ENCODE results near the gene ABHD14A.

The ABHD14A gene

DNA sequence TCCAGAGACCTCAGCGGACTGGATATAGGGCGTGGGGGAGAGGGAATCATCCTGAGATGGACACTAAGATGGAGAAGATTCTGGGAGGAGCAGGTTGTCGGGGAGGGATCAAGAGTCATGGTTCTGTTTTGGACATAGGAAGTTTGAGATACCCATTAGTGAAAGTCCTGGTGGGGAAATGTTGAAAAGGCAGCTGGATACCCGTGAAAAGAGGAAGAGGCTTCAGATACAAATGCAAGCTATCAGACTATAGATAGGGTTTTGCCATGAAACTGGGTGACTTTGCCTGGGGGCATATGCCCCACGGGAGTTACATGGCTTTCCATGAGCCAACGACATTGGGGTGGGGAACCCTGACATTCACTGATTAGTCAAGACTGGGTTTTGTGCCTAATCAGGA, 20.8 kb upstream of the ABHD14A start:
- Histone ChIP-seq H3K27me3 (ENCODE audit: control insufficient read depth, insufficient read depth, low read length) (no peaks in the 10 kb centered on the region), H2AFZ (no peak overlapping the region), H3K4me3 (ENCODE audit: low read depth, low read length) (no peak overlapping the region), H3K27ac (peak overlapping the region; percentile 38), H3K36me3 (ENCODE audit: control insufficient read depth, insufficient read depth, low read length) (no peaks in the 10 kb centered on the region), H3K4me2 (ENCODE audit: low read length) (no peak overlapping the region), H3K4me1 (peaks cover 15% of the 10 kb centered on the region), H3K9me3 (ENCODE audit: control insufficient read depth, low read length) (no peaks in the 10 kb centered on the region), H3K9ac (no peak overlapping the region), H3K79me2 (no peaks in the 10 kb centered on the region)
- no peak for TF ChIP-seq CTCF (IDR thresholded peaks at IDR 0.05)

- no peaks in the 10 kb centered on the region for H3K27me3 ChIP-seq (ENCODE audit: control insufficient read depth, insufficient read depth, low read length)
- H3K27ac ChIP-seq, result no peak overlapping the region
- H3K4me3 ChIP-seq (ENCODE audit: low read depth, low read length), result no peak overlapping the region
- no peak overlapping the region for H2AFZ ChIP-seq
- H3K4me2 ChIP-seq (ENCODE audit: low read length), result no peak overlapping the region
- H3K36me3 ChIP-seq (ENCODE audit: control insufficient read depth, insufficient read depth, low read length), result no peaks in the 10 kb centered on the region
- TF ChIP-seq CTCF (IDR thresholded peaks at IDR 0.05), result no peak
- H3K9me3 ChIP-seq (ENCODE audit: control insufficient read depth, low read length), result no peaks in the 10 kb centered on the region
- peaks cover 15% of the 10 kb centered on the region for H3K4me1 ChIP-seq
- H3K79me2 ChIP-seq, result no peaks in the 10 kb centered on the region
- H3K9ac ChIP-seq, result no peak overlapping the region
These were observed 20.2 kb upstream of the ABHD14A start for GRCh38 chr3:51954713-51955112.

- Histone ChIP-seq H3K36me3 (ENCODE audit: control insufficient read depth, insufficient read depth, low read length) (no peaks in the 10 kb centered on the region), H3K9ac (no peak within 1 kb of the TSS), H3K27ac (no peak within 1 kb of the TSS), H3K27me3 (ENCODE audit: control insufficient read depth, insufficient read depth, low read length) (no peaks in the 10 kb centered on the region), H3K79me2 (no peaks in the 10 kb centered on the region), H3K9me3 (ENCODE audit: control insufficient read depth, low read length) (no peaks in the 10 kb centered on the region), H3K4me1 (peaks cover 15% of the 10 kb centered on the region), H2AFZ (peak within 1 kb of the TSS; percentile 86), H3K4me2 (ENCODE audit: low read length) (peak within 1 kb of the TSS; percentile 31), H3K4me3 (ENCODE audit: low read depth, low read length) (no peak within 1 kb of the TSS)
- TF ChIP-seq CTCF (IDR thresholded peaks at IDR 0.05), result no peak
These were observed 19.5 kb upstream of the ABHD14A start, which contains the start of gene GPR62 for GRCh38 chr3:51955175-51955892. TSS of gene GPR62 (plus strand) at chr3:51955381. CDS start at chr3:51955653, 272 bp downstream.

DNA sequence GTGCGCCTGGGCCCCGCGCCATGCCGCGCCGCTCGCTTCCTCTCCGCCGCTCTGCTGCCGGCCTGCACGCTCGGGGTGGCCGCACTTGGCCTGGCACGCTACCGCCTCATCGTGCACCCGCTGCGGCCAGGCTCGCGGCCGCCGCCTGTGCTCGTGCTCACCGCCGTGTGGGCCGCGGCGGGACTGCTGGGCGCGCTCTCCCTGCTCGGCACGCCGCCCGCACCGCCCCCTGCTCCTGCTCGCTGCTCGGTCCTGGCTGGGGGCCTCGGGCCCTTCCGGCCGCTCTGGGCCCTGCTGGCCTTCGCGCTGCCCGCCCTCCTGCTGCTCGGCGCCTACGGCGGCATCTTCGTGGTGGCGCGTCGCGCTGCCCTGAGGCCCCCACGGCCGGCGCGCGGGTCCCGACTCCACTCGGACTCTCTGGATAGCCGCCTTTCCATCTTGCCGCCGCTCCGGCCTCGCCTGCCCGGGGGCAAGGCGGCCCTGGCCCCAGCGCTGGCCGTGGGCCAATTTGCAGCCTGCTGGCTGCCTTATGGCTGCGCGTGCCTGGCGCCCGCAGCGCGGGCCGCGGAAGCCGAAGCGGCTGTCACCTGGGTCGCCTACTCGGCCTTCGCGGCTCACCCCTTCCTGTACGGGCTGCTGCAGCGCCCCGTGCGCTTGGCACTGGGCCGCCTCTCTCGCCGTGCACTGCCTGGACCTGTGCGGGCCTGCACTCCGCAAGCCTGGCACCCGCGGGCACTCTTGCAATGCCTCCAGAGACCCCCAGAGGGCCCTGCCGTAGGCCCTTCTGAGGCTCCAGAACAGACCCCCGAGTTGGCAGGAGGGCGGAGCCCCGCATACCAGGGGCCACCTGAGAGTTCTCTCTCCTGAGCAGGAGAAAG, 18.7 kb upstream of the ABHD14A start:
- peaks cover 15% of the 10 kb centered on the region for H3K4me1 ChIP-seq
- H3K9ac ChIP-seq, result no peak overlapping the region
- TF ChIP-seq CTCF (IDR thresholded peaks at IDR 0.05), result peak; percentile 51
- H3K79me2 ChIP-seq, result no peaks in the 10 kb centered on the region
- no peak overlapping the region for H3K4me3 ChIP-seq (ENCODE audit: low read depth, low read length)
- no peak overlapping the region for H3K27ac ChIP-seq
- no peaks in the 10 kb centered on the region for H3K9me3 ChIP-seq (ENCODE audit: control insufficient read depth, low read length)
- peak overlapping the region; percentile 31 for H3K4me2 ChIP-seq (ENCODE audit: low read length)
- no peaks in the 10 kb centered on the region for H3K36me3 ChIP-seq (ENCODE audit: control insufficient read depth, insufficient read depth, low read length)
- H3K27me3 ChIP-seq (ENCODE audit: control insufficient read depth, insufficient read depth, low read length), result no peaks in the 10 kb centered on the region
- H2AFZ ChIP-seq, result peak overlapping the region; percentile 86

Measured in parathyroid adenoma (tissue), 2 donors.